HG03066 (cell line): ENCODE data around the gene HPCAL4.

Experiments
- ATAC-seq: cut with Tn5 transposase; IDR thresholded peaks from one replicate; pipeline ENCODE4 v1.9.1; 2021; ENCODE audit warnings: low read depth; ENCODE audit not compliant: unreplicated experiment

HPCAL4 gene

GRCh38 chr1:39678889-39679288 lies 12.3 kb downstream of the HPCAL4 start:
- ATAC-seq, result no peak

DNA sequence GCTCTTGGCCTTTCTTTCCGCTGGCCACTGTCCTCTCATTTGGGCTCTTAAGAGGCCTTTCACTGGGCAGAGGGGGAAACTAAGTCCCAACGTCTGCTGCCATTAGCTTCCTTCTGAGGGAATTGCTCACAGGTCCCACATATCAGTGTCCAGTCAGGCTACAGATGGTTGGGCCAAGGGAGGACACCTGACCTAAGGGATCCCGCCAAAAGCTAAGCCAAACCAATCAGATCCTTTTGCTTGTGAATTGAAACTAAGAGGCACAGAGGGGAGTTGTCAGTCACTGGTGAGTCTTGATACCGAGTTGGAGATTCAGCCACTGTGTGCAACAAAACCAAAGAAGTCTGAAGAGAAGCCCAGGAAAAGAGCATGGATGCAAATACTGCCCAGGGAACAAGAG lies 13.6 kb downstream of the HPCAL4 start:
- ATAC-seq, result no peak

- no peak for ATAC-seq
Measured at GRCh38 chr1:39676948-39677548, 14.2 kb downstream of the HPCAL4 start.

GRCh38 chr1:39675220-39675619 lies 16.0 kb downstream of the HPCAL4 start:
- no peak for ATAC-seq

DNA sequence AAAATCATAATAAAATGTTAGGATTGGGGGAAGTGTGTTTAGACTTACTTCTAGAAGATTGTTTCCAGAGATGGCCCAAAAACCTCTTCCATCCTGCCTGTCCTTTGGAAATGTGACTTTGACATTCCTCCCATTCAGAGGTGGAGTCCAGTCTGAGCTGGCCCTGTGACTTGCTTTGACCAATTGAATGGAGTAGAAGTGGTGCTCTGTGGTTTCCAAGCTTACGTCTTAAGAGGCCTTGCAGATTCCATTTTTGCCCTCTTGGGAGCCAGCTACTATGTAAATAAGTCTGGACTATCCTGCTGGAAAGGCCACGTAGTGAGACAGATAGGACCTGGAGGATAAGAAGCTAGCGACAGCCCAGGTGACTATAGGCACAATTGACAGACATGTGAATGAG lies 18.0 kb downstream of the HPCAL4 start:
- no peak for ATAC-seq

GRCh38 chr1:39672551-39672947 lies 18.7 kb downstream of the HPCAL4 start:
- ATAC-seq, result no peak

DNA sequence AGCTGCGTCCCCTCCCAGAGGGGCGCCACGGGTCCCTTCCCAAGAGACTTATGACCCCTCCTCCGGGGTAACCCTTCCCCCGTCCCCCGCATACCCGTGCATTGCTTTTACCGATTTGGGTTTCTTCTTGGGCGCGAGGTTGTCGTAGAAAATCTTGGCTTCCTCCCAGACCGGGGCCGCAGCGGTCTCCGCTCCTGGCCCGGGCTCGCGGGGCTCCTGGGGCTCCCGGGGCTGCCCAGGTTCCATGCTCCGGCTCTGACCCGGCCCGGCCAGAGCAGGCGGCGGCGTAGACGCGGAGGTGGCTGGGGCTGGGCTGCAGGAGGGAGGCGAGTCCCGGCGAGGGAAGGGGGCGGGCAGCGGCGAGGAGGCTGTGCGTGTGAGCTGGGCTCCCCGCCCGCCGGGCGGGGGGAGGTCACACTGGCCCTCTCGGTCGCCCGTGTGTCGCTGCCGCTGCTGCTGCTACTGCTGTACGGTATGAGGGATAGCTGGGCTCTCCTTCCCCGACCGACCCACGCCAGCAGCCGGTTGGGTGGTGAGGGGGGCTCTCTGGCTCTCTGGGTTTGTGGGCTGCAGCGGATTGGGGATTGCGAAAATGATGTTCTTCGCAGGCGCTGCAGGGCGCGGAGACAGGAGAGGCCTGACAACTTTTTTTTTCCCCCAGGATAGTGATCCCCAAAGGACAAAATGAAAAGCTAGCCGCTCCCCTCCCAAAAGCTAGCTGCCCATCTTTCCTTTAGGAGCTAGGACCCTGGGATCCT lies 19.3 kb downstream of the HPCAL4 start, which contains the start of gene NT5C1A:
NT5C1A (minus strand) TSS at position 315 of the 758 bp plus-strand sequence; CDS start at position 246, 69 bp downstream.
- ATAC-seq, result no peak

DNA sequence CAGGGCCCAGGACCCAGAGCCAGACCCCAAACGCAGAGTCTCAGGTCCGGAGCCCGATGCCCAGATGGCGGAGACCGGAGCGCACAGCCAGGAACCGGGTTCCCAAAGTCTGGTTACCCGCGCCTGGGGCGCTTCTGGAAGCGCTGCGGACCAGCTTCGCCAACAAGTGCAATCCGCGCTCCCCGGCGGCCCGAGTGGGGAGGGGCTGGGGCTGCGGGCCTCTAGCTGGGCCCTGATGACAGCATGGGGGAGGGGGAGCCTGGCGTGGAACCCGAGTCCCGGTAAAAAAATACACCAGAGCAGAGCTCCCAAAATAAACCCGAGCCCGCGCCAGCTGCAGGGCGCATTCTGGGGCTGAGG lies 19.8 kb downstream of the HPCAL4 start:
- ATAC-seq, result no peak

DNA sequence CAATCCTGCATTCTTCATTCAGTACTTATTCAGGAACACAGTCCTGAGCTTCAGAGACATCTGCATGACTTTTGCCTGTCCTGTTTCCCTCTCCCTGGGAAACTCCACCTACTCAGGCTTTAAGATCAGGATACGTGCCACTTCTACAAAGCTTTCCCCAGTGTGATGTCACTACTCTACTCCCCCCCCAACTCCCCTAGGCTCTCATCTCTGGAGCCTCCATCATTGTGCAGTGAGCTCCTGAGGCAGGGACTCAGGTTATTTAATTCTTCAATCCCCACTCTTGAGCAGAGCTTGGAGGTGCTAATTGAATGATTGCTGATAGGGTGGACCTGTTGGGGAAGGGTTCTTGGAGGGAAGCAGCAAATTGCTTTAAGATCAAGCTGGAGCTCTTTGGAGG lies 20.5 kb downstream of the HPCAL4 start:
- ATAC-seq, result no peak

GRCh38 chr1:39668894-39669293 lies 22.3 kb downstream of the HPCAL4 start:
- no peak for ATAC-seq

DNA sequence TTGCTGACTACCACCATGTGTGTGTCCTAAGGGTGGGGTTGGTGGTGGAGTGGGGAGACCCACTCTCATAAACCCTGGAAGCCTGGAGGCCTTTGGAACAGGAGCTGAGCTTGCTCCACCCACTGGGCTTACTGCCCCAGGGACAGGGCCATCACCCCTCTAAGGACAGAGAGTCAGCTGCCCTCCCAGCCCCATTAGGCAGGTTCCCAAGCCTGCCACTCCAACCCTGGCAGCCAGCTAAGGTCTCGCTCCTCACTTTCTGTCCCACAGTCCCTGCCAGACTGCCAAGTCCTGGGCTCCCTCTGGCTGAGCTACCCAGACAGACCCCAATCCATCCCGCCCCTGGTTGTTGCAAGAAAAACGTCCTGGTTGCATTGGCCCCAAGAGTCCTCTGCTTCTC lies 23.1 kb downstream of the HPCAL4 start:
- ATAC-seq, result no peak

GRCh38 chr1:39666772-39667171 lies 24.5 kb downstream of the HPCAL4 start:
- ATAC-seq, result peak; percentile 76

DNA sequence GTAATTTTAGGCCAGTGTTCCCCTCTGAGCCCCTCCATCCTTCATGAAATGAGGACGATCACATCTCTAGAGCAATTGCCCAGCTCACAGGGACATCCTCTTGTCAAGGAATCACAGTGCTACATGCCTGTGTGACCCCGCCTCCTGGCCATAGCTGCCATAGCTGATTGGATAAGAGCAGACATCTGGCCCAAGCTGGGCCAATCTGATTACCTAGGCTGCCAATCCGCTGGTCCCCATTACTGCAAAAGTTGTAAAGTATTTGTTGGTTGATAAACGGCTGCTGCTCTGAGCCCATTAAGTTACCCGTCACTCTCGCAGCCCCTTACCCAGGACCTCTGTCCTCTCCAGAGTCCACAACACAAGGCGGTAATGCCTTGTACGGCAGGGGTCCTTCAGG lies 27.7 kb downstream of the HPCAL4 start:
- no peak for ATAC-seq

GRCh38 chr1:39662861-39663260 lies 28.4 kb downstream of the HPCAL4 start:
- no peak for ATAC-seq

- no peak for ATAC-seq
Measured at GRCh38 chr1:39659538-39659937, 31.7 kb downstream of the HPCAL4 start.

DNA sequence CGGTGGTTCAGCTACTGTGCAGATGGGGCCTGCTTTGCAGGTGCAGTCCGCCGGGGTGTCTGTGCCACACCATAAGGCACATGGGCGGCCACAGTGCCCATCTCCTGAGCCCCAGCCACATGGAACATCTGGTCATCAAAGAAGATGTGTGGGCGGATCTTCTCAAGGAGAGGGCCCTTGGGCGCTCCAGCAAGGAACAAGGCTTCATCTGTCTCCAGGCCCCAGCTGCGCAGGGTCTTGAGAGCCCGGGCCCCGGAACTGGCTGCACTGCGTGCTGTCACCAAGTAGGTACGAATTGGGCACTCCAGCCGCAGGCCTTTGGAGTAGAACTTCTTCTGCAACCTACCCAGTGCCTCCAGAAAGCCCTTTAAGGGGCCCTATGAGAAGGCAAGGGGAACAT lies 32.1 kb downstream of the HPCAL4 start:
- no peak for ATAC-seq

DNA sequence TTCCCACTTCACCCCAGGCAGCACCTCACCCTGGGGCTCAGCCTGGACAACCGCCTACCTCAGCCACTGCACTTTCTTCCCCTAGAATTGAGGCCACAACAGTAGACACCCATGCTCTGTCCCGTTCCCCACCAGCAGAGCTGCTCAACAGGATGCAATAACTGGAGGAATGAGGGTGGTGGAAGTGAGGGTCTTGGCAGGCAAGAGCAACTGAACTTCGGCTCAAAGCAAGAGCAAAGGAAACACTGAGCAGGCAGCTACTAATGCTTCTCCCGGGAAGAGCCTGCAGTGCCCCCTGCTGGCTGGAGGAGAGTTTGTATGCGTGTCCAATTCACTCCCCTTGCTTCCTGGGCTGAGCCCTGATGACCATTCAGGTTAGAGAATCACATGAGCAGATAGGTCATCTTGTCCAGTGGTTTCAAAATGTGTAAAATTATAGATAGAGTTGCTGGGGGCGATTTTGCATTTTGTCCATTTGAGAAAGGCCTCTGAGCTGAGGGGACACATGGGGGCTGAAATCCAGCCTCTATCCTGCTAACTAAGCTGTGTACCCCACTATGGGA lies 33.2 kb downstream of the HPCAL4 start:
- no peak for ATAC-seq

GRCh38 chr1:39657402-39657801 lies 33.8 kb downstream of the HPCAL4 start:
- ATAC-seq, result no peak

DNA sequence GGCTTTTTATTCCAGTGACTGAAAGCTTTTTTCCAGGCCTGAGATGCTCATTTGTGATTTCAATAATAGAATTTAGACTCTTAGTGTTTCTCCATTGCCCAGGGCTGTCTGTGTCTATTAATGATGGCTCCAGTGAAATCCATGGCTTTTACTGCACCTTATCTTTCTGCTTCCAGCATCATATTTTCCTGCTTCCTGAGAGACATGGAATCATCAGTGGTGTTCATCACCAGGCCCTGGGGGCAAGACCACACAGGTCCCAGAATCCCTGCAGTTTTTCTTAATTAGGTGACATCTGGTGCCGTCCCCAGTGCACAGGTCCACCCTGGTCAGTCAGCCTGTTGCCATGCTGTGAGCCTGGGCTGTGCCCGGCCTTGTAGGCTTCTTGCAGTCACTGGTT lies 34.8 kb downstream of the HPCAL4 start:
- no peak for ATAC-seq

GRCh38 chr1:39655578-39656268 lies 35.5 kb downstream of the HPCAL4 start:
- no peak for ATAC-seq

DNA sequence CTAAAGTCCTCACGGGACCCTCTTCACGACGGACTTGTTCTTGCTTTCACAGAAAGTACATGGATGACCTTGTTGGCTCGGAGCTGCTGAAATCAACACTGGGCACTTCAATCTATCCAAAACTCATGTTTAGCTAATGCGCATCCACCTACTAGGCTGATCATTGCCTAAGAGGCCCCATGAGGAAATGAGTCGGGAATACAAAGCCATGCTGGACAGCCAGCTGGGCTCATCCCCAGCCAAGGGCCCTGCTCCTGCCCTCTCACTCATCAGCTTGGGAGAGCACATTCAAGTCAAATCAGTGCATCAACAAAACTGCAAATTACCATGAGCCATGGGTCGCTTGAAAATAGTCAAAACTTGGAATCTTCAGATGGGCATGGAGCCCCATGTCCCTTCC lies 36.9 kb downstream of the HPCAL4 start:
- no peak for ATAC-seq
